Stimulated activated CD8-positive, alpha-beta memory T cell treated with anti-CD3 and anti-CD28 coated beads, Interleukin-12 subunit alpha, Interleukin-12 subunit beta, amount 100 ng/mL, for 1 hour (primary cell): Measurements from ENCODE around the gene ZC3H18.
"Not testable (repeated sequence)": the region's sequence is repeated elsewhere in the genome, so short reads cannot be mapped to it uniquely, and the experiment has no call there.

Experiments
- DNase-seq: peaks from one replicate; pipeline ENCODE4 v3.0.0-alpha.2; 2020; ENCODE audit warnings: low read depth

Gene ZC3H18

GRCh38 chr16:88654363-88655052 lies 84.3 kb downstream of the ZC3H18 start:
- no peak for DNase-seq

- no peak for DNase-seq
These were observed 85.0 kb downstream of the ZC3H18 start for GRCh38 chr16:88655053-88655732.

- DNase-seq, result no peak
These were observed 85.6 kb downstream of the ZC3H18 start for GRCh38 chr16:88655733-88656281.

- DNase-seq, result no peak
These were observed 86.2 kb downstream of the ZC3H18 start for GRCh38 chr16:88656291-88656980.

- DNase-seq, result no peak
These were observed 87.2 kb downstream of the ZC3H18 start for GRCh38 chr16:88657371-88657770.

DNA sequence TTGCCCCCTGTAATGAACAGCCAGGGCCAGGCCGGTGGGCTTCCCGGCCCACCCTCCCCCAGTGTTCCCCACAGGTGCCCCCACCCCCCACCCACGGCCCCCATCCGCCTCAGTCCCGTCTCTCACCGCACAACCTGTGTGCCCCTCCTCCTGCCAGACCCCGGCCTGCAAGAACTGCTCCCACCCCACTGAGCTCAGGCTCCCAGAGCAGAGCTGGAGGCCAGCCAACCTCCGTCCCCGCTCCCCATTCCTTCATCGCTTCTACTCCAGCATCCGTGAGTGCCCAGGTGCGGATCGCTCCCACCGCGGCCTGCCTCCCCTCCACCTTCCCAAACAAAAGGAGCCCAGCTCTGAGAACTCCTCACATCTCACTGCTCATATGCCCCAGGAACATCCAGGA lies 88.5 kb downstream of the ZC3H18 start:
- no peak for DNase-seq

DNA sequence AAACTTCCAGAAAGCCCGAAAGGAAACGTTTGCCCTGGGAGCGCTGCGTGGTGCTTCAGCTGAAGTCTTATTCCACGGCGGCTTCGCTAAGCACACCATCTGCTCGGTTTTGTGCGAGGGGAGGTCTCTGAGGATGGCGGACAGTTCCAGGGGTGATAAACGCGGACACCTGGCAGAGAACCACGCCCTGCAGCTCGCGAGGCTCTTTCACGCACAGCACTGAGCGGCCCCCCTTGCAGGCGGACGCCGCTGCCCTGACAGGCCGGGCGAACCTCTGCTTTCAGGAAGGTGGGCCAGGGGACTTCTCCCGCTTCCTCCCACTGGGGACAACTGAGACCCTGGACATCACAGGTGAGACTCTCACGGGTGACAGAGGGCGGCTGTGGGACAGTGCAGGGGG lies 89.0 kb downstream of the ZC3H18 start:
- DNase-seq, result no peak

DNA sequence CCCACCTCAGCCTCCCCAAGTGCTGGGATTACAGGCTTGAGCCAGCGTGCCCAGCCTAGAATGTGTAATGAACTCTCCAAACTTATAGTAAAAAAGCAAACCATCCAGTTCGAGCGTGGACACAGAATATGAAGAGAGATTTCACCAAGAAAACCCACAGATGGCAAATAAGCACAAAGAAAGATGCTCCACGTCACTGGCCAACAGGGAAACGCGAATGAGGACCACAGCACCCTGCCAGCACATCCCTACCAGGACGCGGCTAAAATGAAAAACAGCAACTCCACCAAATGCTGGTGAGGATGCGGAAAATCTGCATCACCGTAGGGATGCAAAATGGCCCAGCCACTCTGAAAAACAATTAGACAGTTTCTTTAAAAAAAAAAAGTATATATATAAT lies 91.3 kb downstream of the ZC3H18 start:
- DNase-seq, result no peak

- no peak for DNase-seq
These were observed 92.1 kb downstream of the ZC3H18 start for GRCh38 chr16:88662222-88662842.

GRCh38 chr16:88662843-88663606 lies 92.8 kb downstream of the ZC3H18 start, which contains the start of gene MVD:
TSS of gene MVD (minus strand) at chr16:88663091. CDS start at chr16:88663080, 11 bp downstream.
- peak; percentile 90 for DNase-seq

- no peak for DNase-seq
These were observed 94.9 kb downstream of the ZC3H18 start for GRCh38 chr16:88665148-88665547.

GRCh38 chr16:88665570-88665969 lies 95.4 kb downstream of the ZC3H18 start:
- no peak for DNase-seq

GRCh38 chr16:88667461-88667860 lies 97.3 kb downstream of the ZC3H18 start:
- no peak for DNase-seq

DNA sequence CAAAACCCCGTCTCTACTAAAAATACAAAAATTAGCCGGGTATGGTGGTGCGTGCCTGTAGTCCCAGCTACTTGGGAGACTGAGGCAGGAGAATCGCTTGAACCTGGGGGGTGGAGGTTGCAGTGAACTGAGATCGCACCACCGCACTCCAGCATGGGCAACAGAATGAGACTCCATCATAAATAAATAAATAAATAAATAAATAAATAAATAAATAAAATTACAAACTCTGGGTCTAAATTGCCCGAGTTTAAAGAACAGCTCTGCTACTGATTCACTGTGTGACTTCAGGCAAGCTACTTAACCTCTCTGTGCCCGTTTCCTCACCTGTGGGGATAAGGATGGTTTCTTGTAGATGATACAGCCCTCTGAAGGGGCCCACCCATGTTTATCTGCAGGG lies 99.3 kb downstream of the ZC3H18 start:
- DNase-seq, result not testable (repeated sequence)

DNA sequence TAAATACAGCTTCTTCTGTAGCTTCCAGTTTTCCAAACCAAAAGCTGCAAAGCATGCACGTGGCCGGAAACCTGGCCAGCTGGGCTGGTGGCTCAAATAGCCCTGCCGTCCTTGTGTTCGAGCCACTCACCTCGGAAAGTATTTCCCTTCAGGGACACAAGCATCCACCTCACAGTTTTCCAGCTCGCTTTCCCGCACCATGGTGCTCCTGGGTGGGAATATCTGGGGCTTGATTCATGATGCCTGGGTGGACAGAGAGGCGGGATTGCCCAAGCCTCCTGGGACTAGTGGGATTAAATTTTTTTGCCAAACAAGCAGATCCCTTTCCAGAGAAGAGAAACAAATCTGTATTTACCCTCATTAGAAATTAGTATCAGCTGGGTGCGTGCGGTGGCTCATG lies 99.8 kb downstream of the ZC3H18 start:
- DNase-seq, result no peak

DNA sequence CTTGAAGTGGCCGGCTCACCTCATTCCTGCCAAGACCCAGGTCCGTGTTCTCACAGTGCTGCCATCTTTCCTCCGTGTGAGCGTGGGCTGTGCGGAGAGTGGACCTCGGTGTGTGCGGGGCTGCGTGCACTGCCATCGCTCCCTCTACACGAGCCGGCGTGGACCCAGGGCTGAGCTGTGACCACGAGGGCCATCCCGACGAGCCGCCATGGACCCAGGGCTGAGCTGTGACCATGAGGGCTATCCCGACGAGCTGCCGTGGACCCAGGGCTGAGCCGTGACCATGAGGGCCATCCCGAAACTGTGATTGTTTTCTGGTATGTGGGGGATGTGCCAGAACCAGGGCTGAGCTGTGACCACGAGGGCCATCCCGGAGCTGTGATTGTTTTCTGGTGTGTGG lies 101.6 kb downstream of the ZC3H18 start:
- no peak for DNase-seq

GRCh38 chr16:88672776-88673175 lies 102.6 kb downstream of the ZC3H18 start:
- DNase-seq, result no peak

GRCh38 chr16:88673716-88674379 lies 103.6 kb downstream of the ZC3H18 start:
- DNase-seq, result no peak

DNA sequence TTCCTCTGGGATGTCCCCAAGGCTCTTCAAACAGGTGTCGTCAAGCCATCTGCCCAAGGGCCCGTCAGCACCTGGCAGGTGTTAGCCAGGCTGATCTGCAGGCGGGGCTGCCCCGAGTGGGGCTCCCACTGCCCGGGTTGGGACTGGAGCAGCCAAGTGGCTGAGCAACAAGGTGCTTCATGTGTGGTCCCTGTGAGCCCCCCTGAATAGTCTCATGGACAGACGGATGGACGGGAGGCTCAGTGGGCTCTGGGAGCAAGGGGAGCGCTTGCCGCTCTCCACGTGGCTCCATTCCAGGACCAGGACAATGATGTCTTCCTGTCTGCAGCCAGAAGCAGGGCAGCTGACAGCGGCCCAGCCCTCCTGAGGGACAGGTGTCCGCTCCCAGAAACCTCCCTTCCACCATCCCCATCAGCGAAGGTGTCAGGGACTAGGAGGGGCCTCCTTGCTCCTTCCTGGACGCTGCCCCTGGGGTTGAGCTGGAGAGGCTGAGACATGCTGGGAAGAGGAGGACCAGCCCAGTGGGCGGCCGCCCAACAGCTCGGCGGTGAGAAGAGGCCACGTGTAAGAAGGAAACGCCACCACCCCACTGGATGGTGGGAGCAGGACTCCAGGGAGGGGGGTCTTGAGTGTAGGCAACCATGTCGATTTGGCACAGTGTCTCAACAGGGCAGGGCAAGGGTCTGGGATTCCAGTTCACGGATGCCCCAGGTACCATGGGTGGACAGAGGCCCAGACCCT lies 106.5 kb downstream of the ZC3H18 start:
- no peak for DNase-seq

- DNase-seq, result no peak
These were observed 107.5 kb downstream of the ZC3H18 start for GRCh38 chr16:88677721-88678120.
